Stimulated activated CD4-positive, alpha-beta T cell treated with anti-CD3 and anti-CD28 coated beads, Interleukin-1b, Interleukin-23, amount 100 ng/mL, for 48 hours (primary cell): Measurements from ENCODE around the gene WDR64.

ENCODE experiments used
- DNase-seq: peaks from one replicate; pipeline ENCODE4 v3.0.0-alpha.2; 2020

The WDR64 gene

DNA sequence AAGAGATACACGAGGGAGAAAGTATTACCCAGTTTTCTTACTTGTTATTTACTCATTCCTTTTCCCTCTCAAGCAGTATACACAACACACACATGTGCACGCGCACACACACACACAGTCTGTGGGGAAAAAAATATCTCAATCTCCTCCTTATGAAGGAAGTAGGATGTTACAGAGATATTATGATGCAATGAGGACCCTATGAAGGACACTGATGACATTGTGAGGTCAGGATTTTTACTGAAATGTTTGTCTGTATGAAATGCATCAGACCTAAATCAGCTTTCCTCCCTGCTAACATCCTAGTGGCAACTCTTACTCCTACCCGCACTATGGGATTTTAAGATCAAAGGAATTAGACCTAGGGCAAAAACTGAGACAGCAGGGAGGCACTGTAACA, at the start of gene WDR64:
TSS of gene WDR64 (plus strand) at position 270 of the 400 bp plus-strand sequence. CDS start 204 bp downstream, outside the sequence.
- no peak for DNase-seq

DNA sequence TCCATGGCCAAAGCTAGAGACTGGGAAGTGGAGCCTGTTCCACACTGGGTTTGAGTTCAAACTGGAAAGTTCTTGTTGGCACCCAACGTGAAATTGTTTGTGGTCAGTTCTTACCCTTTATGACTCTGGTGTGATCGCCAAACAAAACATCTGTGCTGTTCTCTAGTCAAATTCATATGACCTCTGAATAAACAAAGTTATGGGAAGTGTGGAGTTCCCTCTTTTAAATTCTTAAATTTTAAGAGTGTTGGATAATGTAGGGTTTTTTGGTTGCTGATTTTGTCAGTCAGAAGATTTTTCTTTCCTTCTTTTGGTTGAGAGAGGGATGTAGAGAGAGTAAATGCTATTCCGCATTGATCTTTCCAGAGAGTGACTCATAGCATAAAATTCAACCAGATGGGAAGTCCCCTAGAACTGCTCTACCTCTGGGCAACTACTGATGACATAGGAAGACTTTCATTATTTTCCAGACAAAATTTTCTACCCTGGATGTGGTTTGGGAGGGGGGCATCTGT, 48.3 kb upstream of the WDR64 start:
- DNase-seq, result no peak

DNA sequence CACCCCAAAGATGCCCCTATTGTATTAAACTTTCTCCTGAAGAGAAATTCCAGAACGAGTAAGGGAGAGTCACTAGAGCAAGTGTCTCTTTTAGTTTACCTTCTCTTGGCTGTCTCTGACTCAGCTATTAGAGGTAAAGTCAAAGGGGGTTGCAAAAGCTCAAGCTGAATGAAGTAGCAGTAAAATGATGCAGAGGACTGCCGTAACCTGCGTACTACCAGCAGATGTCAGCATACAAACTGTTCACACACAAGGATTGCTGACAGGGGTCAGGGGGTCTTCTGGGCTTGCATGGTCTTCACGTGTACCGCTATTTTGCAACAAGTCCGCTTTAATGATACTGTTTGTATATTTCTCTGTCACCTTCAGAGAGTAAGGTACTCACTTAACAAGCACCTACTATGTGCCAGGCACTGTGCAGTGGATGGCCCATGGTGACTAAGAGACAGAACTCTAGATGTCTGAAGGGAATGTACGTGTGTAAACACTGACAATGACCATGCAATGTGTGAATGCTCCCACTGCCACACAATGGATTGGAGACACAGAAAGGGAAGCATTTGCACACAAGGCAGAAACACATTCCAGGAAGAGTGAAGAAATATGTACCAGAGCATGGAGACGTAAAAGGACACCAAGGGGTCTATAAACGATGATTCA, 46.8 kb upstream of the WDR64 start:
- DNase-seq, result no peak

GRCh38 chr1:241606544-241606943, 45.5 kb upstream of the WDR64 start:
- DNase-seq, result no peak

DNA sequence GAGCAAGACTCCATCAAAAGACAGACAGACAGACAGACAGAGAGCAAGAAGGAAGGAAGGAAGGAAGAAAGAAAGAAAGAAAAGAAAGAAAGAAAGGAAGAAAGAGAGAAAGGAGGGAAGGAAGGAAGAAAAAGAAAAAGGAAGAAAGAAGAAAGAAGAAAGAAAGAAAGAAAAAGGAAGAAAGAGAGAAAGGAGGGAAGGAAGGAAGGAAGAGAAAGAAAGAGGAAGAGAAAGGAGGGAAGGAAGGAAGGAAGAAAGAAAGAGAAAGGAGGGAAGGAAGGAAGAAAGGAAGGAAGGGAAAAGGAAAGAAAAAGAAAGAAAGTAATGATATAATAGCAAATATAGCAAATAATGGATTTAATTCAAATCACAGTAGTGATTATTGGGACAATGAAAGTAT, 44.6 kb upstream of the WDR64 start:
- no peak for DNase-seq

GRCh38 chr1:241608379-241609033, 43.6 kb upstream of the WDR64 start:
- DNase-seq, result no peak

- no peak for DNase-seq
Observed at GRCh38 chr1:241610056-241610815, 41.8 kb upstream of the WDR64 start.

GRCh38 chr1:241611063-241611462, 41.0 kb upstream of the WDR64 start:
- DNase-seq, result no peak

- no peak for DNase-seq
Observed at GRCh38 chr1:241611736-241612135, 40.3 kb upstream of the WDR64 start.

- no peak for DNase-seq
Observed at GRCh38 chr1:241612533-241613477, 39.3 kb upstream of the WDR64 start.

DNA sequence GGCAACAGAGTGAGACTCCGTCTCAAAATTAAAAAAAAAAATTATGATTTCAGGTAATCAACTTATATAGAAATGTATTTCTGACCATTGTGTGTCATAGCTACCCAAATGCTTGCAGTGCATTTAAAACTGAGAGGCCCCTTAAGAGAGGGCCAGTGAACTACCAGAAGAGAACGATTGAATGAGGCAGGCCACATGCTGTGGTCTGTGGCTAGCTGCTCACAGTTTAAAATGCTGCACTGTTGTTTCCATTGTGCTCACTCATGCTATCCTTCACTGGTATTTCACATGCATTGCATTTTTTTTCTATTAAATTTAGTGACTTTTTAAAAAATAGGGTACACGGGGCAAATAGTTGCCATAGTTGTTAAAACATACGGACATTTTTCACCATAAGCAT, 37.9 kb upstream of the WDR64 start:
- DNase-seq, result peak; percentile 10

- no peak for DNase-seq
Observed at GRCh38 chr1:241614572-241614971, 37.5 kb upstream of the WDR64 start.

GRCh38 chr1:241615043-241615974, 36.8 kb upstream of the WDR64 start:
- no peak for DNase-seq

GRCh38 chr1:241617426-241617825, 34.7 kb upstream of the WDR64 start:
- DNase-seq, result no peak

GRCh38 chr1:241622669-241623068, 29.4 kb upstream of the WDR64 start:
- no peak for DNase-seq

DNA sequence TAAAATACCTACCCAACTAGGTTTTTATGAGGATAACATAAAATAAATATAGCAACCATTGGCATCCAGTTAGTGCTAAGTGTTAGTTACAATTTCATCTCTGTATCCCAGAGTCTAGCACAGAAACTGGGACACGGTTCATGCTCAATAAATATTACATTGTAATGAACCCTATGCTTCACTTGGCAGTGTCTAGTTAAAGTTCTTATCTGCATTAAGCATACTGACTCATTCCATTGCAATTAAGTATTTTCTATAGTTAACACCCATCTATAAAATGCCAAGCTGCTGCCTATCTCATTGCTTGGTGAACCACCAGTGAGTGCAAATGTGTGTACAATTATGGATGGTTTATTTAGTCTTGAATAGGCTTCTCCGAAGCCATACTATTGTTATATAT, 27.1 kb upstream of the WDR64 start:
- no peak for DNase-seq

DNA sequence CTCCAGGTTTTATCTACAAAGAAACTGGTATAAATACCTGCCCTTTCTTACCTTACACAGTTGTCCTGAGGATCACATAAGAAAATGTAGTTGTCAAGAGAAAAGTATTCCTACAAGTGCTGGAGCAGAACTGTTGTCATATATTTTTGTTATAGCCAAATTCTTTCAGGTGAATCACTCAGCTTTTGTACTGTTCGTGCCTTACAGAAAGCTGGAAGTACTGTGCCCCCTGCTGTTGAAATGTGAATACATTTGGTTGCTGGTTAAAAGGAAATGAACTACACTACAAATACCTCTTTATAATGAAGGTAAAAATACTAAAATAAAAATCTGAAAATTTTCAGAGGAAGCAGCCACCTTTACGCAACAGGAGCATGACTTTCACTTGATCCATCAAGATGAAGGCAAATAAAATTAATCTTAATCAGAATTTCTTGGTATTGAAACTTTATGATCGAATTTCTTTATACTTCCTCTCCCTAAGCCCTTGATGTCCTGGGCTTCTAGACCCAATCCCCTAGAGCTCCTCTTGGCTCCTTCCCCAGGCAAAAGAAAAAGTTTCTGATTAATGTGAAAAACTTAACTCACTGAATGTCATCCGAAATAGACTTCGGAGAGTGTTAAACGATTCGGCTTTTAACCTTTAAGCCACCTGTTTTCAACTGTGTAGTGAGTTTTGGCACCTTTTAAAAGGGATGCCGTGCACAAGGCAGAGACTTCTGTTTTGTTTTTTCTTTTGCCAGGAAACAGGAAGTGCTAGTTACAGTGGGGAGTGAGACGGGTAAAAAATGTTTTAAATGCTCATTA, 24.4 kb upstream of the WDR64 start:
- DNase-seq, result peak; percentile 22

DNA sequence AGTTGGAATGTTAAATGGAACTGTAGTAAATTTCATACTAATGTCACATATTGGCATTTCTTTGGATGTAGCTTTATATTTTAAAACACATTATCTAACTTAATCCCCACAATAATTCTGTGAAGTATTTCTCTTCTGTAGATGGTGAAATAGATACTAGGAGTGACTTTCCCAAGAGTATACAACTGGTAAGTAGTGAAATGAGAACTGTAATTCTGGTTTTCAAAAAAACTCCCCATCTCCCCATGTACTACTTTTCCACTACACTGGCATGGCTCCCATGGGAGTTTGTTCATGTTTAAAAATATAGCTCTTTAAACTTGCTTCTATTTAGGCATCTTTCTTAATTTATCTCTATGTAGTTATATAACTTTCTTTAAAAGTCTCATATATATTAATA, 22.1 kb upstream of the WDR64 start:
- no peak for DNase-seq

DNA sequence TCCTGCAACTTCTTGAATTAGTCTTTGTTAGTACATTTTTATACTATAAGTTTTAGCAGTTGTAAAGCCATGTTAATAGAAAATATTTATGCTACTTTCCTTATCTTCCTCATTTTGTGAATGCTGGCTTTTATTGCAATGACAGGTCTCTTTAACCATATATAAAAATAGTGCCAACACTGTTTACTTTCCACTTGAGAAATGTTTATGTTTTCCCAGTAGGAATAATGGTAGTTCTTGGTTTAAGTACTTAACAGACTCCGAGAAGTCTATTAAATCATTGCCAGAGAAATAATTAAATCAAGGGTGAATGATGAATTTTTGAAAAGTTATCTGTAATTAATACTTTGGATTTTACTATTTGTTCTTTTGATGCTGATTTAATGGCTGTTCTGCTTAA, 21.6 kb upstream of the WDR64 start:
- no peak for DNase-seq

DNA sequence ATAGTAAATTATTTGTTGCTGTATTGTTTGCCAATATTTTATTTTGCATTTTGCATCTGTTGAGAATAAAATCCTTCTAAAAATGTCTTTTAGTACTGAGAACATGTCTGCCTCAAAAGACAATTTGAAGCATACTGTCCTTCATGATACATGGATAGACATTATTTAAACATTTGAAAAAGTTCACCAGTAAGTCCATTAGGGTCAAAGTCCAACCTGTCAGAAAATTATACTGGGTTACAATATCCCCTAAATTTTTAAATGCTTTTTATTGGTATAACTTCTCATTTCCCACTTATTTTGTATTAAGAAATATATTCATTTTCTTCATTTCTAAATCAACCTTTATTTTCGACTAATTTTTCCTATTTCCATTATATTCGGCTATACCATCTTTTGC, 21.2 kb upstream of the WDR64 start:
- no peak for DNase-seq

DNA sequence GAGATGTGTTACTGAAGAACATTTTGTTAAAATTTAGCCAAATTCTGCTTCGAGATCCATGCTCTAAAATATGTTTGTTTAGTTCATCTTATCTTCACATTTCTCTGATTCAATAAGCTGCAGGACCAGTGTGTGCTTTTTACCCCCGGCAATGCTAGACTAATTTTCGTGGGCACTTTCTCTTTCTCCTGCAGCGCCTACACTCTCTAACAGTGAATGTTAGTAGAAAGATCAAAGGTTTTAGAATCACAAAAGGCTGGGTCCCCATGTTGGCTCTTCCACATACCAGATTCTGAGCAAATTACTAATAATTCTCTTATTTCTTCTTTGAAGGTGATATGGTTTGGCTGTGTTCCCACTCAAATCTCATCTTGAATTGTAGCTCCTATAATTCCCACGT, 20.4 kb upstream of the WDR64 start:
- no peak for DNase-seq
